Right ventricle myocardium superior (tissue), 1 donor: ENCODE data around the gene MIEF1. TPM values are rescaled to one million over a fixed set of nuclear protein-coding genes. Genes with fewer than 3 reads are reported as not detected.

Experiments used
- ATAC-seq: fragments of 200-7000 bp; cut with Tn5 transposase; one replicate; pipeline ENCODE4 v1.9.1; 2020; ENCODE audit warnings: mild to moderate bottlenecking; ENCODE audit not compliant: poor library complexity
- DNase-seq: peaks from one replicate; pipeline ENCODE4 v3.0.0-alpha.2; 2020
- intact Hi-C: fragments of 100-400 bp; cut with DNase I; formaldehyde crosslinking; loops from one replicate; pipeline ENCODE4 v1.11.2; 2022
- total RNA-seq: library from RNA; stranded (reverse); fragmentation: NEBNext Ultra II Directional; extraction: Animal tissue kit (Norgen Biotek cat#: 25700); gene quantifications from one replicate; pipeline ENCODE4 v1.2.1, GENCODE V29; 2021
- donor health status: DM: no; HTN: yes; CAD: no; lungs with severe emphysema.

MIEF1 gene
- total RNA-seq, 1 donor from 2014 or later, result 16.7 TPM

- no peak for ATAC-seq
- intact Hi-C loops, result no loop called here
Observed at GRCh38 chr22:39469681-39470450, 32.2 kb upstream of the MIEF1 start.

DNA sequence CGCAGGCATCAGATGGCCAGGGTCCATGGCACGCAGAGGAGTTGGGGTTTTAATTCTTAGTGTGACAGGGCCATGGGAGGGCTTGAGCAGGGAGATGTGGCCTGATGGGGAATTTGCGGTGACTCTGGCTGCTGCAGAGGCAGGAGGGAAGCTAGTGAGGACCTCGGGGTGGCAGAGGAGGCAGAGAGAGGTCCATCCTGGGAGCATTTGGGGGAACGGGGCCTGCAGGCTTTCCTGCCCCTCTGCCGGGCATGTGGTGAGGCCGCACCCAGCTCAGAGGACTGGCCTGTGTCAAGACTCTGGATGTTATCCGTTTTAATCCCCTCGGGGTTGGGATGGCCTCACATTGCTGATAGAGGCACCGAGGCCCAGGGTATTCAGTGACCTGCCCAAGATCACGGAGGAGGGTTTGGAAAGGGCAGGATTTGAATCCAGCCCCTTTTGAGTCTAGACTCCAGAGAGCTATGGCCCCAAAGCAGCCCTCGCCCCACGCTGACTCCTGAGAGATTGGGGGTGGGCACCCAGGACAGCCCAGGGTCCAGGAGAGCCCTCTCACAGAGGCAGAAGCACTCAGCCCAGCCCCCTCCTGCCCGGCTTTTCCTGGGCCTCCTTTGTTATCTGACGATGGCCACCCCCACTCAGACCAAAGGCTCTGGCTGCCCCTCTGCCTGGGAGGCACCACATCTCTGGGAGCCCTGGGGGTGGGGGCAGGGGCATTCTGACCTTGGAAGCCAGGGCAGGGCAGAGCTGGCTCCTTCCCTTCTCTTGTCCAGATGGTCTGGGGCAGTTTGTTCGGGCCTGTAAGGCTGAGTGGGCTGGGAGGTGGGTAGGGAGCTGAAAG is 31.4 kb upstream of the MIEF1 start:
- intact Hi-C loops, result no loop called here
- DNase-seq (no peak), ATAC-seq (no peak)

More at GRCh38 chr22:39469681-39470450, 32.2 kb upstream of the MIEF1 start:
- no peak for DNase-seq

DNA sequence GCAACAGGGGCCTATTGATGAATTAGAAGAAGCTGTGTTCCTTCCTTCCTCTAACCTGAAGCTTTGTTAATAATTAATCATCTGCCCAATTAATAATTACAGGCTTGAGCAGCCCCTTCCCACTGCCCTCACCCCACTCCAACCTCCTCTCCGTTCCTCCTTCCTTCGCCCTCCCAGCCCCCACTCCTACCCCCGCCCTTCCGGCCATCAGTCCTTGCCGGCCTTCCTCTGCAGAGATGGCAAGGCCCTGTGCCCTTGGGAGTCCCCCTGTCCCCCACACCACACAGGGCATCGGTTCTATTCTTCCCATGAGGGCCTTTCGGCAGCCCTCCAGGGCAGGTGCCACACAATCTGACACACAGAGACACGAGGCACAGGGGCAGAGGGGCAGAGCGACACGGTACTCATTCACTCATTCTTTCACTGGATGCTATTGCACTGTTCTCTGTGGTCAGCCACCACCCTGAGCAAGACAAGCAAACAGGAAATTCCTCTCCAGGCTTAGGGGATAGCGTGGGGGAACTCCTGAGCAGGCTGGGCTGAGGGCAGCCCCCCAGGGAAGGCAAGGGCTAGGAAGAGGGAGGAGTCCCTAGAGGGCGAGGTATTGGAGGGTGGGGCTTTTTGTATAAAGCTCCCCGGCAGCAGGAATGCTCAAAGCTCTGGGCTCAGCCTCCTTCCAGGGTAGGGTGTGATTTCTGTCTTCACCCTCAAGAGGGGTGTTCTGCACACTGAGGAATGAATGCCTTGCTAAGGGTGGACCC is 30.5 kb upstream of the MIEF1 start:
- intact Hi-C loops, result no loop called here
- ATAC-seq (peak; percentile 52), DNase-seq (no peak)

- ATAC-seq, result no peak
- intact Hi-C loops, result no loop called here
- no peak for DNase-seq
Observed at GRCh38 chr22:39472570-39473556, 29.2 kb upstream of the MIEF1 start.

DNA sequence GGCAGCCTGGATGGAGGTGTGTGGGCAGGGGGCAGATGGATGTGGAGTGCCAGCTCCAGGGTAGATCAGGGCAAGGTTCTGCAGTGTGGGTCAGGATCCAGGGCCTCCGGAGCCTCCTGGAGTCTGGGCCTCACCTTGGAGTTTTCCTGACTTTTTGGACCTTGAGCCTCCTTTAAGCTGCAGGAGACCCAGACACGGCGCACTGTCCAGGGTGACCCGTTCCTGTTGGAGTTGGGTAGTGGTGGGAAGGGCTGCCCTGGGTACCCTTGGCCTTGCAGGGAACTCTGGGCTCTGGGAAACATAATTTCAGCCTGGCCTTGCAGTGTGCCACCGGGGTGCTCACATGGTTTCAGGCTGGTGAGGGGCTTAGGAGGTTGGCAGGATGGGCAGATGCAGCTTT is 28.2 kb upstream of the MIEF1 start:
- intact Hi-C loops, result no loop called here
- DNase-seq (no peak), ATAC-seq (no peak)

DNA sequence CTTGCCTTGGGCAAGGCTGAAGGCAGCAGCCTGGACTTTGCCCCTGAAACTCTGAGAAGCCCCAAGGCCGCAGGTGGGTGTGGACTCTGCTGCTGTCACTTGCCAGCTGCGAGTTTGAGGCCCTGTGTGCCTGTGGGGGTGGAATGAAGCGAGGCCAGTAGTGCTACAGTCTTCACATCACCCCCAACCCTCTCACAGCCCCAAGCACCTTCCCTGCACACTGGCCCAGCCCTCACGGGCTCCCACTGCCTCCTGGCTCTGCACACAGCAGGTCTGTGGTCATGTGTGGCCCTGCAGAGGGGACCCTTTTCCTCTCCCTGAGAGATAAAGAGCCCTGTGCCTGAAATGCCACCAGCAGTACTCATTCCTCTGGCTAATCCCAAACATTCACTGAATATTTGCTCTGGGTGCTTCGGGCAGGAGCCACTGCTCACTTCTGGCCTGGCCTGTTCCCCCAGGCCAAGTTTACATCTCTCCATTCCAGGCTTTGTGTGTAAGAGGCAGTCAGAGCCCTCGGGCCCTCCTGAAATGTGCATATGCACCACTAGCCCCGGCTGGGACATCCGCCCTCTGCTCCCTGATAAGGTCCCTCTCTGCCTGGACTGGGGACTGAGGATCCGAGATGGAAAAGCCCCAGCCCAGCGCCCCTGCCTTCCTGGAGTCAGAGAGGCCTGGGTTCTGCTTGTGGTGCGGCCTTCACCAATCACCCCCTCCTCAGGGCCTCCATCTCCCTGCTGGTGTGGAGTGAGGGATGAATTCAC is 27.6 kb upstream of the MIEF1 start:
- DNase-seq, result no peak
- intact Hi-C loops, result no loop called here
- ATAC-seq, result no peak

GRCh38 chr22:39475337-39475736 is 26.8 kb upstream of the MIEF1 start:
- intact Hi-C loops, result no loop called here
- ATAC-seq (no peak), DNase-seq (no peak)

- DNase-seq (no peak), ATAC-seq (no peak)
- intact Hi-C loops, result no loop called here
Observed at GRCh38 chr22:39475902-39476301, 26.2 kb upstream of the MIEF1 start.

DNA sequence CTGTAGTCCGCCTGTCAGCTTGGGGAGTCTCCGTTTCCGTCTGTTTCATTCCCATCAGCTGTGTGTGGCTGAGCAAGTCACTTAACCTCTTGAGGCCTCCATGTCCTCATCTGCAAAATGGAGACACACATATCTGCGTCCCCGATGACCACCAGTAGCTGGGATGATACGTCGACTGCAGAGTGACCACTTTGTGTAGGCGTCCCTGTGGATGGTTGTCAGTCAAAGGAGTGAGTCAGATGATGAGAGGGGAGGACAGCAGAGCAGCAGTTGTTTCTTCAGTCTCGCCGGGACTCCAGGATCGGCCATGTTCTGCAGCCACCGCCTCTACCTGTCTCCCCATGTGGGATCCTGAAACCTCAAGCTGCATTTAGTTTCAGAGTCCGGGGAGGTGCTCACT is 25.4 kb upstream of the MIEF1 start:
- no peak for ATAC-seq
- DNase-seq, result no peak
- intact Hi-C loops, result no loop called here

DNA sequence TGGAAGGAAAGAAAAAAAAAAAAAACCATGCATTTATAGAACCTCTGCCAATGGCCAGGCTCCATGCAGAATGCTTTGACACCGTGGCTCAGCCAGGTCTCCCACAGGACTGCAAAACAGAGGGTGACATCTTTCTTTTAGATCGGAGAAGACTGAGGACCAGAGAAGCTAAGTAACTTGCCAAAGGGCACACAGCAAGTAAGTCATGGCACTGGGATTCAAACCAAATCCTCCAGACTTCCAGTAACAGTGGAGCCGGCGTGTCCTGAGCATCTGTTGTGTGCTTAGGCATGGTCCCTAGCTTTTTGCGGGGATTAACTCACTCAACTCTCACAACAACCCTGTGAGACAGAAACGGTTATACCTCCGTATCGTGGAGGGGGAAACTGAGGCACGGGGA is 24.5 kb upstream of the MIEF1 start:
- DNase-seq, result no peak
- ATAC-seq, result no peak
- intact Hi-C loops, result no loop called here

DNA sequence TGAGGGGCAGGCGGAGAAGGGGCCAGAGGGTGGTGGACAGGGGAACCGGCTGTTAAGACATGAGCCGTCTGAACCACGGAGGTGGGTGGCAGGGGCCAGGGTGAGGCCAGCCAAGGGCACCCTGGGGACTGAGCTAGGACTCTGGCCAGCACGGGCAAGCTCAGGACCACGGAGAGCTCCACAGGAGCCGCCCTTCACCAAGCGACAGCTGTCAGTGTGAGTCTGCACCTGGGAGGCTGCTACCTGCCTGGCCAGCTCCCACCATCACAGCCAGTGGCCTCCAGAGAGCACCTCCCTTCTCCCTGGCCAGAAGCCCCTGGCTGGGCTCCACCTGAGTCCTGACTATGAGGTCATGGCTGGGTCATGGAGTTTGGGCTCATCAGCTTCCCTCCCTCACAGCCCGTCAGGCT is 23.6 kb upstream of the MIEF1 start:
- DNase-seq (no peak), ATAC-seq (peak; percentile 67)
- intact Hi-C loops, result no loop called here

DNA sequence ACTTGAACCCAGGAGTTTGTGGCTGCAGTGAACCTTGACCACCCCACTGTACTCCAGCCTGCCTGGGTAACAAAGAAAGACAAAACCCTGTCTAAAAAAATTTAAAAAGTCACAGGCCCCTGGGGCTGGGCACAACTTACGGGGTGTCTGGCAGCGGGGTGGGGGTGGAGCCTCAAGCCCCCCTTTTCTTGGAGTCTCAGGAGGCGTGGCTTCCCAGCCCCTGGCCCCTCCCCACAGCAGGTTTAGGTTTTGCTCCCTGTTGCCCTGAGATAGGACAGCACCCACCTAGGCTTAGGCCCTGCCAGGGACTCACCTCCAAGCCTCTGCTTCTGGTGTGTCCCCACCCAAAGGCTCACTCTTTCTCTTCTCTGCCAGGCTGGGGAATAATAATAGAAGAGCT is 22.8 kb upstream of the MIEF1 start:
- intact Hi-C loops, result no loop called here

GRCh38 chr22:39480557-39480956 is 21.5 kb upstream of the MIEF1 start:
- ATAC-seq (no peak), DNase-seq (no peak)
- intact Hi-C loops, result no loop called here

More for the DNA sequence above, 22.8 kb upstream of the MIEF1 start:
- no peak for ATAC-seq
- DNase-seq, result no peak

DNA sequence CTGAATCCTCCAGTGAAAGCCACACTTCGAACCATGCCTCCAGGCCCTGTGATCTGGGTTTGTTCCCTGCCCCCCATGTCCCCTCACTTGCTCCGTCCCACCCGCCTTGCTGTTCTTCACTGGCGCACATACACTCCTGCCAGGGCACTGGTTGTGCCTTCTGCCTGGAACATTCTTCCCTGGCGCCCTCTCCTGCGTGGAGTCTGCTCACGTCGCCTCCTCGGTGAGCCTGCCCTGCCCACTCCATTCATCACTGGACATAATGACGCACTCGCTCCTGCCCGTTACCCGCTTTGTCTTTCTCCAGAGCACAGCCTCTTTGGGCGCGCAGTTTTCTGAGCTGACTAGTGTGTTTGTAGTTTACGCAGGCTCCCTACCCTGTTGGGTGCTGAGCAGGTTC is 21.0 kb upstream of the MIEF1 start:
- intact Hi-C loops, result no loop called here
- no peak for DNase-seq
- ATAC-seq, result no peak

GRCh38 chr22:39481595-39481994 is 20.5 kb upstream of the MIEF1 start:
- no peak for DNase-seq
- ATAC-seq, result no peak
- intact Hi-C loops, result no loop called here

DNA sequence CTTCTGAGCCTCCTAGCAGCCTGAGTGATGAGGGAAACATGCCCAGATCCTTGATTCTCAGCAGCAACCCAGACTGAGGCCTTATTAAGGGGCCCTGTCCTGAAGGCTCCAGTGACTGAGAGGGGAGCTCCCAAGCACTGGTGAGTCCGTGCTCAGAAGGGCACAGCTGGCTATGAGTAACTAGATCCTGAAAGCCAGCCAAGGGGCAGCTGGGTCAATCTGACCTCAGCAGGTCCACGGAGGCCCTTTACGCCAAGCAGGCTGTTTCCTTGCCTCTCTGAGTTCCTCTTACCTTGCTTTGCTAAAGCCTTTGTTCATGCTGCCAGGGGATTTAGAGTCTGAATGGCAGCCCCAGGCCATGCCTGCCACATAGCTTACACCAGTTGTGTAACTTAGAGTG is 19.3 kb upstream of the MIEF1 start:
- no peak for DNase-seq
- intact Hi-C loops, result no loop called here
- no peak for ATAC-seq

DNA sequence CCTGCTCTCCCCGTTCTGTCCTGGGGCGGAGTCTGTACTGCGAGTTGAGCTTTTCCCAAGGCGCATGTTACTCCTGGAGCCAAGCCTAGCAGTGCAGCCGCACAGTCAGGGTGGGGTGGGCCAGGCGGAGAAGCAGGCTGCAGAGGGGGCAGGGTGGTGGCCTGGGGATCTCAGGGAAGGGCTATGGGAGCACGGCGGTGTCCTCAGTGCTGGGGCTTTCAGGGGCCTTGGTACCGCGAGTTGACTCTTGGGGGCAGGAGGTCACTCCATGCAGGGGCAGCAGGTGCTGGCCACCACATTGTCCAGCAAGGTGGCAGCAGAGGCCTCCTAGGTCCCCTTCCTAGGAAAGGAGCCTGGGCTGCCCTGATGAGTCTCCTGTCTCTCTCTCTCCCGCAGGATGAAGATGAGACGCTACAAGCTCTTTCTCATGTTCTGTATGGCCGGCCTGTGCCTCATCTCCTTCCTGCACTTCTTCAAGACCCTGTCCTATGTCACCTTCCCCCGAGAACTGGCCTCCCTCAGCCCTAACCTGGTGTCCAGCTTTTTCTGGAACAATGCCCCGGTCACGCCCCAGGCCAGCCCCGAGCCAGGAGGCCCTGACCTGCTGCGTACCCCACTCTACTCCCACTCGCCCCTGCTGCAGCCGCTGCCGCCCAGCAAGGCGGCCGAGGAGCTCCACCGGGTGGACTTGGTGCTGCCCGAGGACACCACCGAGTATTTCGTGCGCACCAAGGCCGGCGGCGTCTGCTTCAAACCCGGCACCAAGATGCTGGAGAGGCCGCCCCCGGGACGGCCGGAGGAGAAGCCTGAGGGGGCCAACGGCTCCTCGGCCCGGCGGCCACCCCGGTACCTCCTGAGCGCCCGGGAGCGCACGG is 14.9 kb upstream of the MIEF1 start:
- intact Hi-C loops, result no loop called here
- ATAC-seq (no peak), DNase-seq (no peak)
